GM21381 (cell line): Measurements from ENCODE around the gene FAT1.

Experiments used
- ATAC-seq: cut with Tn5 transposase; IDR thresholded peaks from one replicate; pipeline ENCODE4 v1.9.1; 2021; ENCODE audit warnings: mild to moderate bottlenecking, moderate library complexity; ENCODE audit not compliant: unreplicated experiment

Gene FAT1

DNA sequence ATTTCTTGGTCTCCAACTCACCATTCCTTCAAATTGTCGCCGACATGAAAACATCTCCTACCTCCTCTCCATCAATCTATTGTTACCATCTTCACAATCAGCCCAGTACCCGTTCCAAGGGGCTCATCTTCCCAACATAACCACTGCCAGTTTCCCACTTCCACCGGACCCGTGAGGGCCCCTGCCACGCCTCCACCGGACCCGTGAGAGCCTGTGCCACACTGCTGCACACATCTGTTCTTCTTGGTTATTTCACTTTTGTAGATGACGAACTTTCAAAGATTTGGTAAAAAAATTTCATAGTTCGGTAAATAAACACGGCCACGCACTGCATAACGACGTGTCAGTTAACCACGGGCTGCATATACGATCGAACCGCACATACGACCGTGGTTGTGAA, 65.0 kb downstream of the FAT1 start:
- ATAC-seq, result no peak

DNA sequence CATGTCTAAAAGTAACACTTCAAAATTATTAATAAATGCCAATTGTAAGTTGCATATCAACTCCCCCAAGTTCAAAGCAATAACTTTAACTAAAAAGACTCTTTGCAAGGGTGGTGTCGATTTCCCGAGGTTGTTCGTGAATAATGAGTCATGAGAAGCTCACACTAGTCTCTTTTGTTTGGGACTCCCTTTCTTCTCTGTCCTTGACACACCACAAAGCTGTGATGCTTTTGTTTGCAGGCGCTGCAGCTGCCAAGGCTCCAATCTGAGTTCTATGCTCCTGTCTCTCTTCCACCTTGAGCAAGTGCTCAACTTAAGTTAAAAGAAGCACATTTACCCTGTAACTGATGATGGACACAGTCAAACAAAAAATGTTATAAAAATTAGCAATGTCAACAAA, 65.9 kb downstream of the FAT1 start:
- ATAC-seq, result no peak

DNA sequence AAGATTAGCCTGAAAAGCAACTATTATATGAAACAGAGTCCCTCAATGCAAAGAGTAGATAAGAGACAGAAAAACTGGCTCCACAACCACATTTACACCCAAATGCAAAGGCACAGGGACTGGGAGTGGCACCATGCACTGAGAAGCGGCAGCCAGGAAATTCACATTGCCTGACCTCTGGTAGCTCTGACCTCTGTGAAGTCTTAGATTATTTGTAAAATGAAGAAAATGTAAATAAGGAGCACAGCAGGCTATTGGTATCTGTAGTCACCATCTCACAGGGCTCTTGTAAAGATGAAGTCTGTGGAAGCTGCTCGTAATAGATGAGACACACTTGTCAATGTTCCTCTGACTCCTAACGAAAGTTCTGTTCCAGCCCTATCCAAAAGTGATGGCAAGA, 69.7 kb downstream of the FAT1 start:
- no peak for ATAC-seq

DNA sequence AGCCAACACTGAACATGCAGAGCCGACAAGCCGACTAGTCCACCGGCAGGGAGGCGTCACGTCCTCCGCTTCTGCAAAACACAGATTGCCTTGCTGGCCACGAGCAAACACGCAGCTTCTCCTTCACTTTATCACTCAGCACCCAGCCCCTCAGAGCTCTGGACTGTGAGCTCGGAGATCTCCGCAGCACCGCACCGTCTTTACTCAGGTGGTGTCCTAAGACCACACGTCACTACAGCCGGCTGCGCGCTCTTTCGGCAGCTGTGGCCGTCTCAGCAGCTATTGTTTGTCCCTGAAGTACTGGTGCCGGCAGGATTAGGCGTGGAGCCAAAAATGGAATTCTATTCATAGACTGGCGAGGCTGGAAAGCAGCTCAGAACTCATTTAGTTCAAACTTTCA, 72.0 kb downstream of the FAT1 start:
- ATAC-seq, result no peak

DNA sequence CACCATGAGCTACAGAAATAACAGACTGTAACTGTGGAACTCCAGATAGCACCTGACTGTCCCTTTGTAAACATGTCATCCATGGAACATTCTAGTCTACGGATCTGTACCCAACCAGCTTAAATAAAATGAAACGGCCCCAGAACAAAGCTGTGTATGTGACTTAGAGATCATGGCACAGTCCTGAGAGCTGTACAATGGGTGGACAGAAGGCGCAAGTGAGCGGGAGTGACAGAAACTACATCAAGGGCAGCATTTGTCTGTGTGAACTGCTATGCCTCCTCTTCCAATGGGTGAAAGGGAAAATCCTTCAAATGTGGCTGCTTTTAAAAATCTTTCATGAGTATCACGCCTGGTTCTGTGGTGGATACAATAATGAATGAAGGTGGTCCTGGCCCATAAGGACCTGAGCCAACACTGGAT, 72.5 kb downstream of the FAT1 start:
- no peak for ATAC-seq

DNA sequence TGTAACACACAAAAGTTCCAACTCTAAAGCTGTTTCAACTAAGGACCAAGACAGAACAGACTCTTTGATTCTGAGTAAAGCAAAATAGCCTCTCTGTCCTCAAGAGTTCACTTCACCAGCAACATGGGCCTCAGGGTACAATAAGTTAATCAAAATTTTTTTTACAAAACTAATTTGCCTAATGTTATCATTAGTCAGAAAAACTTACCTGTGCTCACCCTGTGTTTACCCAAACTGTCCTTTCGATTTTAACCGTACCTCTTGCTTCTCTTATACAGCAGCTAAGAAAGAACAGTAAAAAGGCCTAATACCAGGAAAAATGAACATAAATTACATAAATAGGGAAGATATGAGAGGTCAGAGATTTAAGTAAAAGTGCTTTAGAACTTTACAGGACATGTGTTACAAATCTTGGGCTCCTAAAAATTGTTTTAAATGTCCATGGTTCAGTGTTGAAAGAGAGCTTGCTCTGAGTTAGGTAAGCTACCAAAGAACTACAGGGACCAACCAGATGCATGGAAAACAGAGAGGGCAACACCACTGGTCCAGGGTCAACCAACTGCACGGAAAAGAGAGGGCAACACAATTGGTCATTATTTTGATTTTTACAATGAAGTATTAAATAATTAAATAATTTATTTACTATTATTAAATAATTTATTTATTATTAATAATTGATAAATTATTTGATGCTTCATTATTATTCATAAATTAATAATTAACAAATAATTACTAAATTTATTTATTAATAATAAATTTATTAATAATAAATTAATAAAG, 73.1 kb downstream of the FAT1 start:
- ATAC-seq, result no peak

DNA sequence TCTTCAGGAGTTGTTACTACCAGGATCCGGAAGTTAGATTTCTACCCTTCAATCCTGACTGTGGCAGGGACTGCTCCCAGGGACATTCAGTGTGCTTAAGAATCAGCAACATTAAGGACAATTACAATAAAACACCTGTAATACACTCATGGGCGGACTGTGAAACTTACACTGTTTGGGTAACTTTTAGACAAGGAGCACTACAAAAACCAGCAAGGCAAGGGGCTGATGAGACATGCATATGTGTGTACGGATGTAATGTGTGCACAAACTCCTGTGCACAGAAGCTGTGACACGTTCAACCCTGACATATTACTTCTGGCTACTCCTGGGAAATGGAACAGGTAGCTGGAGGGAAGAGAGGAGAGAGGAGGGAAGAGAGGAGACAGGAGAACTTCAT, 75.8 kb downstream of the FAT1 start:
- no peak for ATAC-seq

DNA sequence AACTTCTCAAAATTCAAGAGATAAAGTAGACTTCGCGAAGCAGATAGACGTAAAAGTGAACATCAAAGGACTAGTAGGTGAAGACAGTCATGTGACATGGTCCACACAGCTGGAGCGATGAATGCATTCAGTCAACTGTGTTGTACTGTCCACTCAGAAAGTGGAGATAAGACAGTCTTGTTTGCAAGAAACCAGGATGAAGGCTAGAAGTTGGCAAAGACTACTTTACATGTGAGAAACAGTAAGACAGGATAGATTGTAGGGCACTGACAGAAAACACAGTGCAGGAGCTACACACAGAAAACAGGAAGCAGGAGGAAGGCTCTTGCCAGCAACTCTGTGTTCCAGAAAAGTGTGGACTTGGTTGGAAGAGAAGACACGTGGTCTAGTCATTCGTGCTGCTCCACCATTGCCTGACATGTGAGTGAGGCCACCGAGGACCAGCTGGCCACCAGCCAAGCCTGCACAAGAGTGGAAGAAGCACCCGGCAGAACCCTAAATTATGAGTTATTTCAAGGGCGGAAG, 78.9 kb downstream of the FAT1 start:
- ATAC-seq, result no peak

DNA sequence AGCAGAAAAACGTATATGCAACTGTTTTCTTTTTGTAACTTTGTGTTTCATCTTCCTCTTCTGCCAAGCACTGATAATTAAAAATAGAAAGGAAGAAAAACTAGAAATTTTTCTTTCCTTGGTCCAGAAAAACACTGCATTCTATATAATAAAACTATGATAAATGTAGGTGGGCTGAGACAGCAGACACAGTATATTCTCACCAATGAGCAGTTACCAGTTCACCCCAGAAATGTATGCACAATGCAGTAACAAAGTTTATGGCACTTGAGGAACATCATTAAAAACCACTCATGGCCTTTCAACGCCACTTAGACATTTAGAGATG, 79.4 kb downstream of the FAT1 start:
- no peak for ATAC-seq

DNA sequence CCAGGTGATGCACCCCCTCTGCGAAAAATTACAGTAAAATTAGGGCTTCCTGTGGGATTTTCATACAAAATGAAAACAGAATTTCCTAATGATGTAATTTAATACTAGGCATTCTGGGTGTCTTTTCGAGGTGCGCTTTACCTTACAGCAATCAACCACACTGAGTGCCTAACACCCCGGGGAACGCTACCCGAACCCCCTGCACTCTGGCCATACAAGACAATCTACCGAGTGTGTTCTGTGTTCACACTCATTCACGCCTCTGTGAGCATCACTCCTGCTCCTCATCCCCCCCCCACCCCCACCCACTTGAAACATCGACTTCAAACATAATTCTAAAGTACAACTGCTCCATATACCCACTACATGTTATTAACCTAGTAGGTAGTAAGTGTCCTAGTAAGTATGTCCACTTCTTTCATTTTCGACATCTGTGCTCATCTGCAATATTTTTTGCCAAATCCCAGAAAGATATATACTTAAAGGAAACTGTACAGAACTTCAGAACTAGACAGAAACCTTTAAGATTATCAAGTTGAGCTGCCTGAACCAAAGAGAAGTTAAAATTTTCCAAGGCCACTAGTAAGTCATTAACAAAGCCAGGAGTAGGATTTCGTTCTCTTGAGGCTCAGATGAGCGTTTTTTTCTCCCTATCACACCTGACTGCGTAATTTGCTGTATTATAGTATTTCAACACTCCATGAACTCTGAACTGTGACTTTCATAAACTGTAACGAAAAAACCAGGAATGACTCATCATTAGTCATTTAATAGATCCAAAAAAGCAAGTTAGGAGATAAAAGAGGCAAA, 80.0 kb downstream of the FAT1 start:
- ATAC-seq, result no peak

DNA sequence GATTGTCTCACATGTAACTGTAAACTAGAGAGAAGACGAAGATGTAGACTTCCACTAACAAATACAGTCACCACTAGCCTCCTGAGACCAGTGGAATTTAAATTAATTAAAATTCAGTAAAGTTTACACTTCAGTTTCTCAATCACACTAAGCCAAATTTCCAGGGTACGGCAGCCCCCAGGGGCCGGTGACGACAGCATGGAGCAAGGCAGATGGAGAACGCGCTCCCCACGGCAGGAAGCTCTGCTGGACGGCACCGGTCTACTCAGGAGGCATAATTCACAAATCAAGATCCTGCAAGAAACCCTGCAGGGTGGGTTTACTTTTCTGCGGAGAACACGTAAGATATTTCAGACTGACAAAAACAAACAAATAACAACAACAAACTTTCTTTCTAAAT, 80.7 kb downstream of the FAT1 start:
- no peak for ATAC-seq

DNA sequence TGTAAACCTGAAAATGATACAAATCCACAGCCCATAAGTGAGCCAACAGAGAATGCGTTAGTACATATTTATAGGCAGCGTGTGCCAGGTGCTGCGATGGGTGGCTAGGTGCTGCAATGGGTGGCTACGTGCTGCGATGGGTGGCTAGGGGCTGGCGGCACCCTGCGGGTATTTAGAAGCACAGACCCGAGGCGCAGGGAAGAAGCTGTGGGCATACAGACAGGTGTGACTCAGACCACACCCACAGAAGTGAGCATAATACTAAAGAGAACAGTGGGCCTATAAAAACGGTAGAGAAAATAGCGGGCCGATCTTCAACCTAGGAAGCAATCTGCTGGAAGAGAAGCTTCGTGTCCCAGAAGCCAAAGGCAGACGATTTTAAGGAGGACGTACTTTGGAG, 81.1 kb downstream of the FAT1 start:
- no peak for ATAC-seq

DNA sequence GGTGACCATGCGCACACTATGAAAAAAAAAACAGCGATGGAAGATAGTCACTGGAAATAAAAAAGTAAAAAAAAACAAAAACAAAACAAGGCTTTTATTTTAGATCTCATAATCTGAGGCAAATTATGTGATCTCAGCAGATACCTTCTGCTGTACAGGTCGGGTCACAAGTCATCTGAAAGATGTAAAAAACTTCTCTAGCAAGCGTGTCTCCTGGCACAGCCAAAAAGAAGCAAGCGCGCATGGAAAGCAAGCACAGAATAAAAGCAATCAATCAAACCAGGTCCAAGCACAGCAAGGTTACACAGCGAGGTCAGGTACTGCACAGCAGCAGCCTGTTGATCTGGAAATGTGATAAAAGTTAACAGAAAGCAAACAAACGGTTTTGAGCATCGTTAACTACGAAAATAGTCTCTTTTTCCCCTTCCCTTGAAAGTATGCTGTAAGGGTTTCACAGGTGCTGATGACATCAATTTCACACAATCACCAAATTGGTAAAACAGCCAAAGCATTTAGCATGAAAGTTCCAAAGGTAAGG, 89.0 kb downstream of the FAT1 start:
- no peak for ATAC-seq

DNA sequence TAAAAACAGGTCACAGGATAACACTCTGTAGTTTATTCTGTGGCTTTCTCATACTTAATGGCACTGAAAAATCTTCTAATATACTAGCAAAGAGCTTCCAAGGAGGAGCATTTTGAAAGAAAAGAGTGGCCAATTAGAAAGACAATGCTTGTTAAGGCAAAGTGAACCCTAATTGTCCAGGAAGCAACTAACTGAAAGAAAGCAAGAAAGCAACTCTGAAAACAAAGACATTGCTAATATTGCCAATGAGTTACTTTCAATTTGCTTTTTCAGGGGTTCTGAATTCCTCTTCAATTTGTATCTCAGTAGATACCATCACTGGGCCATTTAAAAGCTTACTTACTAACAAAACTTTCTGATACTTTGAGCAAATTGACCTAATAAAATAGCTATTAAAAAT, 89.8 kb downstream of the FAT1 start:
- ATAC-seq, result no peak

DNA sequence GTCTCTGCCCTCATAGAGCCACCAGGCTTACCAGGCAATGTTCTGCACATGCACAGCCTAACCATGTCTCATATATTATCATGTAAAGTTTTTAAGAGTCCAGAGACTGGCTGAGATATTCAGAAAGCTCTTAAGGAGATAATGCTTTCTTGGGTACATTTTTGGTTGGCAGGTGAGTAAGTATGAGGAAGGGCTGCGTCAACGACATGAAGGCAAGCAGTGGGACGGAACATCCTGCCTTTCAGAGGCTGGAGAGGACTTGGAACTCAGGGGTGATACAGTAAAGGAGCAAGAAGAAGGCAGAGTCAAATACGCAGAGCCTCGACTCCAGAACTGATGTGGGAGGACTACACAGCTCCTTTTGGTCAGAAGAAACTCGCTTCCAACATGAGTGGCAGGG, 93.5 kb downstream of the FAT1 start:
- ATAC-seq, result no peak

DNA sequence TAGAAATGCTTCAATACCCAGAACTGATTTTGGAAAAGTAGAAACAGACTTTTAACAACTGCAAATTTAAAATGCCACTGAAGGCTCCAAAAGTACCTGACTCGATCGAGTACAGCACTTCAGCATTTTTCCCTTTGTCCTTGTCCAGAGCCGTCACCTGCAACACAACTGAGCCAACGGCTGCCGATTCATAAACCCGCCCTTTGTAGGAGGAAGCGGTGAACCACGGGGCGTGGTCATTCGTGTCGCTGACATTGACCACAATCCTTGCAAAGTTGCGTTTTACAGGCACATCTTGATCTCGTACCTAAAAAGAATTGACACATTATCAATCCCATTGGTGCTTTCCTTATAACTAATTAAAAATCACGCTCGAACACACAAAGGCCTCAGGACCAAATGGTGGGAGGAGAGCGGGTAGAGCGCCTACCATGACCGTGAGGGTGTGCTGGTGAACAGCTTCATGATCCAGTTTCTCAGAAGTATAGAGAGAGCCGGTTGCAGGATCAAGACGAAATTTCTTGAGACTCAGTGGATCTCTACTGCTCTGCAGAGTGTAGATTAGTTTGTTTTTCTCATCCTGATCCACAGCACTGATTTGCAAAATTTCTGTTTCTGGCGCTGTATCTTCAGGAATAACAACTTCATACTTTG, 95.5 kb downstream of the FAT1 start:
- ATAC-seq, result no peak

DNA sequence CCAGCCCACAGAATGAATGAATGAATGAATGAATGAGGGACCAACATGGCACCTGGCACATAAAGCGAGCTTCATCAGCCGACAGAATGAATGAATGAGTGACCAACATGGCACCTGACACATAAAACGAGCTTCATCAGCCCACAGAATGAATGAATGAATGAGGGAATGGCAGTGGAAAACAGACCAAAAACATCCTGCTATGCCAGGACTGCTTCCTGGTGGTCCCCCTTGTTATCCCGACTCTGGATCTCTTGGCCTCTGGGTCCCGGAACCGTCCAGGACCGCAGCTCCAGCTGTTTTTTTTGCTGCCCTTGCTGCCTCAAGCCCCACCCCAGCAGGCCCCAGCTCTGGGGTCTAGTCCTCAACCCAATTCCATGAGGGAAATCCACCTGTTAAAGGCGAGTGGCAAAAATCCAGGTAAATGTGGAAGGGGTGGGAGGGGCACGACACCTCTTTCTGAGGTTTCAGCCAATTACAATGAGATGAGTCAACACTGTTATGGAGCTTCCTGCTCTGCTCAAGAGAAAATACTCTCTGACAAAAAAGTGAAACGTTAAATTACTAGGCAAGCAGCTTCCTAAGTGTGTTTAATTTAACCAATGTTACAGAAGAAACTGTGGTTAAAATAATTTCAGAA, 96.3 kb downstream of the FAT1 start:
- ATAC-seq, result no peak

DNA sequence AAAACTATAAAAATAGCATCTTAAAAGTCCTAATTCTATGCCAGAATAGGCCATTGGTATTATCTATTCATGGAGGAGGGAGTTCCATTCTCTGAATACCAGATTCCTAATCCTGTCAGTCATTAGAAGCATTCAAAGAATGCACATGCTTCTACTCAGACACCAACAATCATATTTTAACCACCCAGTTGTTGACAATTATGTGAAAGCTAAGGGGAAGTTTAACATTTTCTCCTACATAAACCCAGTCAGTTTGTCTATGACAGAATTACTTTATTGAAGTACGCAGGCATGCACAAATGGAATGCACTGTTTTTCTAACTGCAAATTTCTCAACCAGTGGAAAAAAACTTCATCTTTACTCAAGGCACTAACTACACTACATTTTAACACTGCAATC, 98.7 kb downstream of the FAT1 start:
- no peak for ATAC-seq

DNA sequence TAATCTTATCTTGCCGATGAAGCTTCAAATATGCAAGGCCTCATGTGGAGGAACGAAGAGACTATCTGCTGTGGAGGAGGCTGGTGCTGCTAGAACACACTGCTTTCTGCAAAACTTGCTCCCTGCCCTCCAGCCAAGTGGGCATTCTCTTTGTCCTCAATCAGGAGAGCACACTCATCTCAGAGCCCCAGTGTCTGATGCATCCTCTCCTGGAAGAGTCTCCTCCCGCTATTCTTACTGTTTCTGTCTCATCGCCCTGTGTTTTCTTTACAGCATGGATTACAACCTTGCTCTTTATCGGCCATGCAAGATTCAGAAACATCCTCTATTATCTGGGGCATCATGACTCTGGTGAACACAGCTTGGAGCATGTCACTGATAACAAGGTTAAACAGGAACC, 100.1 kb downstream of the FAT1 start:
- ATAC-seq, result no peak

DNA sequence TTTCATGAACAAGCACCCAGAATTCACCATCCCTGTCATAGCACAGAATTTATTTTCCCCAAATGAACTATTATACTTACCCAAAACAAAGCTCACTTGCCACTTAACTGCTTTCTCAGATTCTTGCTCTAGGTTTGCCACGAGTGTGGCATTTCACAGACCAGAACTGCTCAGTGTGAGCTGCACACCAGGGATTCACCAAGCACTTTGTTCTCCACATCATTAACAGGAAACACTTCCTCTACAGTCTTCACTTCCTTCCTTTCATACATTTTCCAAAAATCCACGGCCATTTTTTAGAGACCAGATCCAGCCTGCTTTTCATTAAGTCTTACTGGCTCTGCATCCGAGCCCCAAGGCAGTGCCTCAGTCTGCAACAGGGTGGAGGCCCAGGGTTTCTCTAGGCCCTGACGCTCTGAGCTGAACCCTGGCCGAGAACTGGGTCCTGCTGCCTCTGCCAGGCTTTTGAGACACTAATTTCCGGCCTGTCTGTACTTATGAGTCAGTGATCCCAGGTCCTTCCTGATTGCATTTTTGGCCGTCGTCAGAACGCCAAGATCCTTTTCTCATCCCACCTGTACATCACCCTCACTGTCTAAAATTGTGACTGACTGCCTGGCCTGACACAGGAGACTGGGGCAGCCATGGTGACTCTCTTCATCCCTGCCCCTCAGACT, 100.7 kb downstream of the FAT1 start:
- ATAC-seq, result no peak
